PFSK-1 (cell line): ENCODE measurements around the gene RIOK3.

ENCODE experiments used
- POLR2AphosphoS5 ChIP-seq: IDR thresholded peaks from 2 replicates; pipeline ENCODE4 v1.6.1; 2012; ENCODE audit warnings: low read depth, mild to moderate bottlenecking, control low read depth, low read length, moderate library complexity
- SIN3A ChIP-seq: IDR thresholded peaks from 2 replicates; pipeline ENCODE4 v1.6.1; 2012; ENCODE audit warnings: mild to moderate bottlenecking, low read length, moderate library complexity, borderline replicate concordance; ENCODE audit not compliant: insufficient read depth
- TAF1 ChIP-seq: IDR thresholded peaks from 2 replicates; pipeline ENCODE4 v1.6.1; 2012; ENCODE audit warnings: low read length, control low read depth, borderline replicate concordance; ENCODE audit not compliant: insufficient read depth
- TF ChIP-seq, protein P1 (sequence below), 2 experiments: IDR thresholded peaks; 2 replicates each; pipeline versions ENCODE4 v1.6.1 to v1.8.0; 2011 to 2012; ENCODE audit warnings: low read depth in 2 of 2, low read length in 2 of 2, control low read depth in 1 of 2, inconsistent platforms in 1 of 2, mild to moderate bottlenecking in 1 of 2, moderate library complexity in 1 of 2; ENCODE audit not compliant: insufficient read depth in 1 of 2

DNA sequence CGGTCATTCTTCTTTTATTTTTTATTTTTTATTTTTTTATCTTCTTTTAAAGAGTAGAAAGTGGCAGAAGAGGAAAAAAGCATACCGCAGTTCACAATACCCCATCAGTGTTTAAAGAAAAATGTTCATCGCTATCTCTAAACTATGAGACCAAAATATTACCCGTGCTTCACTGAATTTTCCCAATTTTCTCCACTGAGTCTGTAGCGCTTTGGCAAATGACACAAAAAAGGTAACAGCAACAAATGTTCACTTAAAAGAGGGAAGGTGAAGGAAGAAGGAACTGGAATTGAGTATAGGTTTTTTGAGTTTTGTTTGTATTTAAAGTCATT, 15.1 kb upstream of the RIOK3 start:
- TF ChIP-seq TAF1 (no peak), POLR2AphosphoS5 (no peak), SIN3A (no peak)
- TF ChIP-seq, protein P1, sequence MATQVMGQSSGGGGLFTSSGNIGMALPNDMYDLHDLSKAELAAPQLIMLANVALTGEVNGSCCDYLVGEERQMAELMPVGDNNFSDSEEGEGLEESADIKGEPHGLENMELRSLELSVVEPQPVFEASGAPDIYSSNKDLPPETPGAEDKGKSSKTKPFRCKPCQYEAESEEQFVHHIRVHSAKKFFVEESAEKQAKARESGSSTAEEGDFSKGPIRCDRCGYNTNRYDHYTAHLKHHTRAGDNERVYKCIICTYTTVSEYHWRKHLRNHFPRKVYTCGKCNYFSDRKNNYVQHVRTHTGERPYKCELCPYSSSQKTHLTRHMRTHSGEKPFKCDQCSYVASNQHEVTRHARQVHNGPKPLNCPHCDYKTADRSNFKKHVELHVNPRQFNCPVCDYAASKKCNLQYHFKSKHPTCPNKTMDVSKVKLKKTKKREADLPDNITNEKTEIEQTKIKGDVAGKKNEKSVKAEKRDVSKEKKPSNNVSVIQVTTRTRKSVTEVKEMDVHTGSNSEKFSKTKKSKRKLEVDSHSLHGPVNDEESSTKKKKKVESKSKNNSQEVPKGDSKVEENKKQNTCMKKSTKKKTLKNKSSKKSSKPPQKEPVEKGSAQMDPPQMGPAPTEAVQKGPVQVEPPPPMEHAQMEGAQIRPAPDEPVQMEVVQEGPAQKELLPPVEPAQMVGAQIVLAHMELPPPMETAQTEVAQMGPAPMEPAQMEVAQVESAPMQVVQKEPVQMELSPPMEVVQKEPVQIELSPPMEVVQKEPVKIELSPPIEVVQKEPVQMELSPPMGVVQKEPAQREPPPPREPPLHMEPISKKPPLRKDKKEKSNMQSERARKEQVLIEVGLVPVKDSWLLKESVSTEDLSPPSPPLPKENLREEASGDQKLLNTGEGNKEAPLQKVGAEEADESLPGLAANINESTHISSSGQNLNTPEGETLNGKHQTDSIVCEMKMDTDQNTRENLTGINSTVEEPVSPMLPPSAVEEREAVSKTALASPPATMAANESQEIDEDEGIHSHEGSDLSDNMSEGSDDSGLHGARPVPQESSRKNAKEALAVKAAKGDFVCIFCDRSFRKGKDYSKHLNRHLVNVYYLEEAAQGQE (IDR thresholded peaks at IDR 0.05; ENCODE audit: insufficient read depth in 1 of 2, low read depth in 2 of 2, low read length in 2 of 2): no peak
